B cell (primary cell): Measurements from ENCODE around the gene LRRC45. TPM values are rescaled to one million over a fixed set of nuclear protein-coding genes. Genes with fewer than 3 reads are reported as not detected.

Experiments used
- ATAC-seq: fragments of 200-7000 bp; cut with Tn5 transposase; one replicate; pipeline ENCODE4 v1.10.0; 2021; ENCODE audit warnings: low read depth, mild to moderate bottlenecking, moderate number of reproducible peaks, moderate library complexity
- CTCF ChIA-PET: fragments of 350-600 bp; sonication (Branson Sonifier 250); formaldehyde crosslinking; loops from one replicate; lab custom pipeline; 2021; ENCODE audit warnings: antibody characterized with exemption, inconsistent platforms; lab: Charles Lee
- POLR2A ChIA-PET: fragments of 350-600 bp; sonication (Branson Sonifier 250); formaldehyde crosslinking; loops from one replicate; lab custom pipeline; 2021; ENCODE audit warnings: antibody characterized with exemption; lab: Charles Lee
- DNase-seq: peaks from one replicate; pipeline ENCODE4 v3.0.0; 2013
- H2AFZ ChIP-seq: 2 replicates; pipeline ENCODE4 v1.6.1; 2012; ENCODE audit warnings: mild to moderate bottlenecking, low read depth, low read length; ENCODE audit not compliant: insufficient read depth, poor library complexity, severe bottlenecking
- H3K27ac ChIP-seq, 2 donors: 1 replicate in 1 of 2; 2 replicates in 1 of 2; pipeline ENCODE4 v1.5.1; 2012 to 2013; ENCODE audit warnings: low read length in 2 of 2, mild to moderate bottlenecking in 2 of 2, moderate library complexity in 1 of 2
- H3K27me3 ChIP-seq, 4 experiments: fragments of 200-600 bp in 1 of 4; sonication (generic) in 1 of 4; replicated peaks in 1 of 4; 1 replicate in 2 of 4; 2 replicates in 2 of 4; pipeline versions ENCODE4 v1.6.1 to v1.7.0; 2013 to 2016; ENCODE audit warnings: low read length in 3 of 4, mild to moderate bottlenecking in 2 of 4, mixed read lengths in 1 of 4, moderate library complexity in 1 of 4; ENCODE audit not compliant: insufficient read depth in 4 of 4, control insufficient read depth in 3 of 4; ENCODE audit errors: control extremely low read depth in 1 of 4
- H3K36me3 ChIP-seq, 2 experiments: replicated peaks in 1 of 2; 1 replicate in 1 of 2; 2 replicates in 1 of 2; pipeline versions ENCODE4 v1.6.1 to v1.7.1; 2013; ENCODE audit warnings: low read length in 1 of 2; ENCODE audit not compliant: insufficient read depth in 2 of 2, control insufficient read depth in 1 of 2; ENCODE audit errors: control extremely low read depth in 1 of 2, extremely low read depth in 1 of 2
- H3K4me1 ChIP-seq, 2 donors: fragments of 200-600 bp in 1 of 2; sonication (generic) in 1 of 2; 1 replicate in 1 of 2; 2 replicates in 1 of 2; pipeline versions ENCODE4 v1.5.1 to v1.6.1; 2013 to 2017; ENCODE audit warnings: low read length in 2 of 2; ENCODE audit not compliant: control insufficient read depth in 2 of 2, insufficient read depth in 2 of 2
- H3K4me2 ChIP-seq: replicated peaks from 2 replicates; pipeline ENCODE3; 2012; ENCODE audit warnings: mild to moderate bottlenecking, low read depth, low read length; ENCODE audit not compliant: poor library complexity, severe bottlenecking
- H3K4me3 ChIP-seq, 5 experiments: fragments of 200-600 bp in 1 of 5; sonication (generic) in 1 of 5; 1 replicate in 3 of 5; 2 replicates in 2 of 5; pipeline versions ENCODE4 v1.5.1 to v1.7.0; 2011 to 2016; ENCODE audit warnings: low read length in 4 of 5, mild to moderate bottlenecking in 4 of 5, low read depth in 2 of 5, control low read depth in 1 of 5, moderate library complexity in 1 of 5; ENCODE audit not compliant: insufficient read depth in 1 of 5; ENCODE audit errors: control extremely low read depth in 1 of 5, extremely low read depth in 1 of 5
- H3K79me2 ChIP-seq: fragments of 200-600 bp; sonication (generic); one replicate; pipeline ENCODE4 v1.6.0; 2016; ENCODE audit warnings: low read length; ENCODE audit not compliant: control insufficient read depth, insufficient read depth
- H3K9ac ChIP-seq: fragments of 200-600 bp; sonication (generic); 2 replicates; pipeline ENCODE4 v1.6.1; 2017; ENCODE audit warnings: mild to moderate bottlenecking, low read length, moderate library complexity
- H3K9me3 ChIP-seq, 3 donors: one replicate each; pipeline versions ENCODE4 v1.6.1 to v1.7.1; 2013; ENCODE audit warnings: low read length in 2 of 3; ENCODE audit not compliant: control insufficient read depth in 2 of 3, insufficient read depth in 1 of 3; ENCODE audit errors: control extremely low read depth in 1 of 3
- H4K20me1 ChIP-seq: 2 replicates; pipeline ENCODE4 v1.6.0; 2012; ENCODE audit warnings: mild to moderate bottlenecking, low read length; ENCODE audit not compliant: insufficient read depth, control insufficient read depth, poor library complexity, severe bottlenecking
- H3K27ac Mint-ChIP-seq: one replicate; pipeline ENCODE4 v1.8.0; 2021; ENCODE audit warnings: mixed read lengths
- H3K27me3 Mint-ChIP-seq: one replicate; pipeline ENCODE4 v1.8.0; 2021; ENCODE audit warnings: mixed read lengths
- H3K4me1 Mint-ChIP-seq: one replicate; pipeline ENCODE4 v1.8.0; 2021; ENCODE audit warnings: mixed read lengths
- H3K4me3 Mint-ChIP-seq: one replicate; pipeline ENCODE4 v1.8.0; 2021; ENCODE audit warnings: mixed read lengths
- H3K9me3 Mint-ChIP-seq: one replicate; pipeline ENCODE4 v1.8.0; 2022; ENCODE audit warnings: mixed read lengths; ENCODE audit not compliant: insufficient read depth
- CTCF ChIP-seq: fragments of 200-600 bp; IDR thresholded peaks from one replicate; pipeline ENCODE4 v1.8.0; 2022; ENCODE audit warnings: antibody characterized with exemption, mild to moderate bottlenecking
- EZH2 ChIP-seq: IDR thresholded peaks from 2 replicates; pipeline ENCODE4 v1.6.1; 2012; ENCODE audit warnings: borderline replicate concordance, low read depth, mild to moderate bottlenecking, moderate library complexity, low read length; ENCODE audit not compliant: insufficient read depth, poor library complexity, severe bottlenecking
- WGBS: methylation state at CpG from one replicate; pipeline ENCODE4 v1.1.5; 2013; ENCODE audit warnings: missing lambda C conversion rate; ENCODE audit not compliant: insufficient coverage; 5-methylcytosine and 5-hydroxymethylcytosine counted together
- intact Hi-C: fragments of 100-400 bp; cut with micrococcal nuclease; formaldehyde crosslinking; loops from one replicate; pipeline ENCODE4 v1.10.0; 2022
- polyA minus RNA-seq: library from RNA; depleted of rRNA, polyadenylated mRNA; stranded (reverse); fragments of >200 nt; gene quantifications from 2 replicates; pipeline ENCODE4 v1.2.3, GENCODE V29; 2012
- polyA plus RNA-seq: library from polyadenylated mRNA; depleted of rRNA; stranded (reverse); fragments of >200 nt; gene quantifications from 2 replicates; pipeline ENCODE4 v1.2.3, GENCODE V29; 2012
- total RNA-seq, 2 donors: library from RNA; stranded (reverse); fragments of 120-200 nt in 1 of 2; gene quantifications; 1 replicate in 1 of 2; 2 replicates in 1 of 2; pipeline versions ENCODE4 v1.2.3 to v1.2.4, GENCODE V29; 2013 to 2022

LRRC45 gene
- total RNA-seq = 16.3 and 19.4 TPM in 2 replicates
- 12.7 TPM for total RNA-seq (2013)
- polyA plus RNA-seq = 19.6 and 20.4 TPM in 2 replicates
- 14.5 and 18.6 TPM in 2 replicates for polyA minus RNA-seq

- H3K36me3 ChIP-seq = no peaks in the 10 kb centered on the region
- H4K20me1 ChIP-seq = peaks cover 33% of the 10 kb centered on the region
- TF ChIP-seq EZH2 = no peak
- ChIA-PET POLR2A (interaction anchor here (0.5 to 1.5 kb wide), 9 partner anchors 8 to 275 kb away, joined by 3 to 13 read pairs (median 5); partner anchors contain the start of genes ASPSCR1, DCXR and RAC3), CTCF (interaction anchor here (1.4 to 7.2 kb wide), 2 partner anchors 15 to 63 kb away, joined by 10 to 91 read pairs; partner anchors contain the start of gene DCXR)
- H3K27me3 ChIP-seq = peaks cover 0 to 10% (median 0%) of the 10 kb centered on the region in 4 experiments
- H2AFZ ChIP-seq = peak within 1 kb of the TSS; percentile 91
- WGBS = under 1% methylated on average over 42 of the region's 42 CpGs
- Mint-ChIP-seq H3K27me3 (no peaks in the 10 kb centered on the region), H3K4me1 (peaks cover 15% of the 10 kb centered on the region), H3K27ac (peak within 1 kb of the TSS; percentile 67), H3K4me3 (peak within 1 kb of the TSS; percentile 83), H3K9me3 (no peaks in the 10 kb centered on the region)
- DNase-seq = peak; percentile 99
- intact Hi-C loops = loop anchor here (1.0 to 2.0 kb wide), 8 partner anchors 14 to 163 kb away; partner anchors contain the start of genes ARHGDIA, ASPSCR1, DCXR and FASN
- ATAC-seq = peak; percentile 94
- peak within 1 kb of the TSS; percentile 62 to 88 (median 79) for H3K4me3 ChIP-seq
- H3K27ac ChIP-seq = peak within 1 kb of the TSS in 1 of 2 donors; percentile 57
- peaks cover 23% of the 10 kb centered on the region for H3K79me2 ChIP-seq
- H3K9me3 ChIP-seq = no peaks in the 10 kb centered on the region
- H3K9ac ChIP-seq = peak within 1 kb of the TSS; percentile 90
- H3K4me2 ChIP-seq = peak within 1 kb of the TSS; percentile 99
- peaks cover 14 to 33% of the 10 kb centered on the region in 2 donors for H3K4me1 ChIP-seq
Measured at GRCh38 chr17:82022981-82023446, at the start of gene LRRC45. TSS of gene LRRC45 (plus strand) at chr17:82023305. CDS start at chr17:82023644, 339 bp downstream.

DNA sequence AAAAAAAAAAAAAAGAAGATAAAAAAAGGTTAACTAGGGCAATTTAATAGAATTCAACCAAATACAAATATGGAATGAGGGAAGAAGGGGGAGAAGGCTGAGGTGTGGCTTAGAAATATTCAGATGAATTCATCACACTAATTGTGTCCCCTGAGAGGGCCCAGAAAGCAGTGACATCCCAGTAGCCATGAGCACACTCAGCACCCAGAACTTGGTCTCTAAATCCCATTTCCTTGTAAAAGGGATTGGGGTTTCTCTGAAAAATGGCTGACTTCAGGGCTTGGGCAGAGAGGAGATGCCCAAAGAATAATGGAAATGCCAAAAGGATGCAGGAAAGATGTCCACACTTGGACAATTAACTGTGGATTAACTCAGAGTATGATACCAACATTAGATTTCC is 49.7 kb upstream of the LRRC45 start:
- DNase-seq (no peak), ATAC-seq (no peak)
- Histone ChIP-seq H3K4me2 (no peak overlapping the region), H3K36me3 (no peaks in the 10 kb centered on the region), H3K27ac (no peak overlapping the region), H2AFZ (no peak overlapping the region), H3K9me3 (peaks cover 0 to 4% (median 4%) of the 10 kb centered on the region in 3 donors), H3K4me3 (no peak overlapping the region), H3K4me1 (peaks cover 8 to 13% of the 10 kb centered on the region in 2 donors), H4K20me1 (peaks cover 1% of the 10 kb centered on the region), H3K27me3 (no peaks in the 10 kb centered on the region), H3K9ac (no peak overlapping the region), H3K79me2 (peaks cover 9% of the 10 kb centered on the region)
- CTCF ChIA-PET = interaction anchor here (2.2 kb wide), 1 partner anchor 14 kb away, joined by 10 read pairs; no protein-coding TSS in a partner anchor
- Mint-ChIP-seq H3K27ac (no peak overlapping the region), H3K4me1 (peaks cover 11% of the 10 kb centered on the region), H3K27me3 (peaks cover 3% of the 10 kb centered on the region), H3K9me3 (no peaks in the 10 kb centered on the region), H3K4me3 (no peak overlapping the region)
- intact Hi-C loops = no loop called here
- TF ChIP-seq EZH2 = no peak
- TF ChIP-seq CTCF = no peak
- POLR2A ChIA-PET = no interaction called here
